ENCODE measurements around the gene NCK2. TPM values are rescaled to one million over a fixed set of nuclear protein-coding genes. Genes with fewer than 3 reads are reported as not detected.
A peak's percentile ranks its signal among the peaks of the same experiment; 100 is the strongest.

NCK2 gene
- total RNA-seq, 1 donor from 2014 or later = 39.9 TPM

DNA sequence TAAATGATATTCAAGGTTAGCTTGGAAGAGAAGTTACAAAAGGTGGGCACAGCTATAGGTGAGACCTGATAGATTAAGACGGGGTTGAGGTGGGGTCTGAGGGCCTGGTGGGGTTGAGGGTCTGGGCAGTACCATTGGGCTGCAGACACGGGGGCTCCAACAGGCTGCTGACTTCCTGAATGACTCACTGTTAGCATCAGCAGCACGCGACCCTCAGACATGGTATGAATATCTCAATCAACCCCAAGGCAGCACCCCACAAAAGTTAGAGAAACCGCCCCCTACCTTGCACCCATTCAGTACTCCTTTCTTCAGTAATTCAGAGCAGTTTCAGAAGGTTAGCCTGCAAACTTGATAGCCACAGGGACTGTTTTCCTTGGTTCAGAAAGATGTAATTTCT, 10.8 kb upstream of the NCK2 start:
- intact Hi-C loops (cut with micrococcal nuclease) = no loop called here
- DNase-seq = no peak
- no peak for ATAC-seq

GRCh38 chr2:105734762-105735538, 9.8 kb upstream of the NCK2 start:
- ATAC-seq (peak; percentile 59), DNase-seq (no peak)
- intact Hi-C loops (cut with micrococcal nuclease) = no loop called here

- no peak for DNase-seq
- intact Hi-C loops (cut with micrococcal nuclease) = no loop called here
- ATAC-seq = no peak
Measured at GRCh38 chr2:105736145-105736544, 8.6 kb upstream of the NCK2 start.

DNA sequence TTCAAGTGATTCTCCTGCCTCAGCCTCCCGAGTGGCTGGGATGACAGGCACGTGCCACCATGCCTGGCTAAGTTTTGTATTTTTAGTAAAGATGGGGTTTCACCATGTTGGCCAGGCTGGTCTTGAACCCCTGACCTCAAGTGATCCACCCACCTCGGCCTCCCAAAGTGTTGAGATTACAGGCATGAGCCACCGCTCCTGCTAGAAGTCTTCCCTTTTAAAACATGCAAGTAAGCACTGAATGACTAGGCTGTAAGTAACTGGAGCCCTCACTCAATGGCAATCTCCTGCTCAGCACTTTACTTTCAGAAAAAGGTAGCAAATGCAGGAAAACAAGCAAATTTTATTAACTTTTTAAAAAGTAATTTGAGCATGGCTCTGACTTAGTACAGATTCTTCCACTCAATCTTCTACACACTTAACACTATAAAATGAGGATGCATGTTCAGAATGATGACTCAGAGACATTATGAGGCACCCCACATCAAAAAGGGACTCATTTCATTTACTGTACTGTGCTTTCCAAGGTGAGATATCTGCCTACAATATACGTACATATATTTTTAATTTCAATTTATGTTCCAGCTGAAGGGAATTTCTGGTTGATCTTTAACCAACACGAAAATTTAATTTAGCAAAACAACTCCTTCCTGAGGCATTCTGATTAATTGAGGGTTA, 6.6 kb upstream of the NCK2 start:
- intact Hi-C loops (cut with micrococcal nuclease) = no loop called here
- DNase-seq = no peak
- no peak for ATAC-seq

- ATAC-seq = no peak
Measured at GRCh38 chr2:105738658-105739241, 6.0 kb upstream of the NCK2 start.

DNA sequence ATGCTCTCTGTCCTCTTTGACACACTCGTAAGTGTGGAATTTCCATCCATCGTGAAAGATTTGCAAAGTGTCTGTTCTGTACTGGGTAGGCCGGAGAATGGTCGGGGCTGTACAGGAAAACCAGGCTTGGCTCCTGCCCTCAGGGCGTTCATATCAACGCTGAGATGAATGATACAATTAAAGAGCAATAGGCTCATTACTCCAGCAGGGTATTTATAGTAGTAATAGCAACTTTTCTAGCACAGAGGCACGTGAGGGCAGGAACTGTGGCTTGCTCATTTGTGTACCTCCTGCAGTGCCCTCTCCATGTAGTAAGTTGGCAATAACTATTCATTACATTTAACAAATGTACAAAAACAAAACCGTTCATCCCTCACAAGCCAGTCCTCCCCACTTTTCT, 5.3 kb upstream of the NCK2 start:
- intact Hi-C loops (cut with micrococcal nuclease) = no loop called here
- no peak for ATAC-seq
- DNase-seq = no peak

More at GRCh38 chr2:105738658-105739241, 6.0 kb upstream of the NCK2 start:
- intact Hi-C loops (cut with micrococcal nuclease) = no loop called here
- DNase-seq = no peak

- intact Hi-C loops (cut with micrococcal nuclease) = no loop called here
- ATAC-seq = no peak
- DNase-seq = no peak
Measured at GRCh38 chr2:105739944-105740530, 4.7 kb upstream of the NCK2 start.

DNA sequence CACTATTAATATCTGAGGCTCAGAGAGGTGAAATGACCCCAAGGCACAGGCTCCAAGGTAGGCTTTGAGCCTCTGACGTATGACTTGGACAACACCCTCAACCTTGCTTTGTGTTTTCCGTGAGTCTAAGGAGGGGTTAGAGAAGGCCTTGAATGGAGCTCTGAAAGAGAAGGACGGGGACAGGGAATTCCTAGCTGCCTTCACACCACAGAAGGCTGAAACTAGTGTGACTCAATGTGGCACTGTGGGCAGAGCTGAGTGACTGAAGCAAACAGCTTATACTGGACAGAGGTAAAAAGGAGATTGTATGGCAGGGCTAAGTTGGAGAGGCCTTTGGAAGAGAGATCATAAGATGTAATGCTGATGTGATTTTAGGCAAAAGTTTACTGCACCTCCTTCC, 3.5 kb upstream of the NCK2 start:
- intact Hi-C loops (cut with micrococcal nuclease) = no loop called here
- ATAC-seq (no peak), DNase-seq (no peak)

DNA sequence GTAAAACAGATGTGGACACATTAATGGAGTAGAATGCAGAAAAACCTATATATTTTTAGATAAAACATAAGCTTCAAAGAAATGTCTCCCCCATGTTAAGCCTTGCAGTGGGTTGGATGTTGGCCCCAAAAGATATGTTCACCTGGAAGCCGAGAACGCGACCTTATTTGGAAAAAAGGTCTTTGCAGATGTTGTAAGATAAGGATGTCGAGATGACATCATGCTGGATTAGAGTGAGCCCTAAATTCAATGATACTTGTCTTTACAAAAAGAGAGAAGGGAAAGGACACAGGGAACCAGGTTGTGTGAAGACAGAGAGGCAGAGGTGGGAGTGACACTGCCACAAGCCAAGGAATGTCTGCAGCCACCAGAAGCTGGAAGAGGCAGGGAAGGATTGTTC, 3.1 kb upstream of the NCK2 start:
- intact Hi-C loops (cut with micrococcal nuclease) = no loop called here
- DNase-seq (no peak), ATAC-seq (no peak)

DNA sequence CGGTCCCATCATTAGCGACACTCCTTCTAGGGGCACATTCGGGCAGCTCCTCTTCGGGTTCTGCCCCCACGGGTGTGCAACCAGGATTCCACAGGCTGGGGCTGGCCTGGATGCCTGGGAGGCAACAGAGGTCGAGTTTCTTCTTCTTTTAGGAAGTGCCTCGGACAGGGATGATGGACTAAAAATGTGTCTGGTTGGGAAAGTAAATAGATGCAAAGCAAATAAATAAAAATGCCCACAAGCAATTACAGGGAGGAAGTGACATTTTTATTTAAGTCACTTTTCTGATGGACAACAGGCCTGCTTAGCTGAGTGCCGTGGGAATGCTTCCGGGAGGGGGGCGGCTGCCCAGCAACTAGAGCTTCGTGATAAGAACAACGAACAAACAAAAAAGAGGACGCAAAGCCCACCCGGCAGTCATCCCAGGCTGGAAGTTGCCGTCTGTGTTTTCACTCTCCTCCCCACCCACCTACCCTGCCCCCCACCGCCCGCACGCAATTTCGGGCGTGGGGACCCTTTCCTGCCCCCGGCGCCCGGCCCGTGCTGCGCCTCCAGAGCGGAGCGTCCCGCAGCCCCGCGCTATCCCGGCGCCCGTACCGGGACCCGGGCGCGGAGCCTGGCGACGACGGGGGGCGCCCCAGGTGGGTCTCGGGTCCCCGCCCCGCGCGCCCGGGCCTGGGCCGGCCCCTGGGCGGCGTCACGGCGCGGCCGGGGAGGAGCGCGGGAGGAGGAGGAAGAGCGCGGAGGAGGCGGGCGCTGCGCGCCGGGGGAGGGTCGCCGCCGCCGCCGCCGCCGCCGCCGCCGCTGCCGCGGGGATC, 412 bp upstream of the NCK2 start:
- DNase-seq = peak; percentile 87
- ATAC-seq = peak; percentile 94
- intact Hi-C loops (cut with micrococcal nuclease) = no loop called here

GRCh38 chr2:105746177-105747080, 1.7 kb downstream of the NCK2 start:
- DNase-seq = peak; percentile 71
- no peak for ATAC-seq
- intact Hi-C loops (cut with micrococcal nuclease) = no loop called here

- DNase-seq (no peak), ATAC-seq (no peak)
- intact Hi-C loops (cut with micrococcal nuclease) = no loop called here
Measured at GRCh38 chr2:105747254-105747894, 2.7 kb downstream of the NCK2 start.

DNA sequence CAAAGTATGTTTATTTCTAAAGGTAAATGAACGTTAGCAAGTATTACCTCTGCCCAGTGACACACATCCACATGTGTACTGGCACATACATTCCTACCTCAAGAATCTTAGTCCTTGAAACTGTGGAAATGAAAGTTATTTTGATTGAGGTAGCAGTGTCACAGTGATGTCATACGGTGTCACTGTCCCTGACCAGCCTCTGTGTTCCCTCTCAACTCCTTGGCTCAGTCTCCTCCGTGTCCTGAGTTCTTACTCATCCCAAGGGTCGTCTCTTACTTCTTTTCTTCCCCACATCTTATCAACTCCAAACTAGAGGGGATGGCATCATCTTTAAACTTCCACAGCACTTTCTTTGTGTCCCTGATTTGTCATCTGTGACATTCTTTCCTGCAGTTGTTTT, 3.3 kb downstream of the NCK2 start:
- intact Hi-C loops (cut with micrococcal nuclease) = no loop called here
- DNase-seq = no peak

GRCh38 chr2:105748566-105748965, 3.9 kb downstream of the NCK2 start:
- intact Hi-C loops (cut with micrococcal nuclease) = no loop called here
- ATAC-seq (no peak), DNase-seq (no peak)

More for the DNA sequence above, 3.3 kb downstream of the NCK2 start:
- ATAC-seq = no peak

GRCh38 chr2:105749583-105750400, 5.1 kb downstream of the NCK2 start:
- ATAC-seq (no peak), DNase-seq (no peak)
- intact Hi-C loops (cut with micrococcal nuclease) = no loop called here

DNA sequence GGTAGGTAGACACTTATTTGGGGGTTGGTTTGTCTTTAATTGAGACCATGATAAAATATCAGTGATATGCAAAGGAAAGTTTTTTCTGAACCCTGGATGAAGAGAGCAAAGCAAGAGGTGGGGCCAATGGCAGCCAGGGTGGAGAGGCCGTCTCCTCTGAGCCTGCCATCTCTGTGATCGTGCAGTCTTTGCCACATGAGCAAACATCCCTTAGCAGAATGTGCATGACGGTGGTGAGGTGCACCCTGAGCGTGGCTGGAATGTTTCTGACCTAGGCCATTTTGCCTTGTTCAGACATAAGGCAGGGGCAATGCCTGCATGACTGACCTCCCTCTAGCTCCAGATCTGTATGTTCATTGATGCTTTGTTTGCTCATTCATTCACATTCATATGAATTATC, 6.0 kb downstream of the NCK2 start:
- intact Hi-C loops (cut with micrococcal nuclease) = no loop called here
- ATAC-seq (no peak), DNase-seq (no peak)

GRCh38 chr2:105751272-105751671, 6.6 kb downstream of the NCK2 start:
- ATAC-seq (no peak), DNase-seq (no peak)
- intact Hi-C loops (cut with micrococcal nuclease) = no loop called here

All from left ventricle myocardium superior (tissue), 1 donor.